ENCODE data around the gene SLC25A15.

DNA sequence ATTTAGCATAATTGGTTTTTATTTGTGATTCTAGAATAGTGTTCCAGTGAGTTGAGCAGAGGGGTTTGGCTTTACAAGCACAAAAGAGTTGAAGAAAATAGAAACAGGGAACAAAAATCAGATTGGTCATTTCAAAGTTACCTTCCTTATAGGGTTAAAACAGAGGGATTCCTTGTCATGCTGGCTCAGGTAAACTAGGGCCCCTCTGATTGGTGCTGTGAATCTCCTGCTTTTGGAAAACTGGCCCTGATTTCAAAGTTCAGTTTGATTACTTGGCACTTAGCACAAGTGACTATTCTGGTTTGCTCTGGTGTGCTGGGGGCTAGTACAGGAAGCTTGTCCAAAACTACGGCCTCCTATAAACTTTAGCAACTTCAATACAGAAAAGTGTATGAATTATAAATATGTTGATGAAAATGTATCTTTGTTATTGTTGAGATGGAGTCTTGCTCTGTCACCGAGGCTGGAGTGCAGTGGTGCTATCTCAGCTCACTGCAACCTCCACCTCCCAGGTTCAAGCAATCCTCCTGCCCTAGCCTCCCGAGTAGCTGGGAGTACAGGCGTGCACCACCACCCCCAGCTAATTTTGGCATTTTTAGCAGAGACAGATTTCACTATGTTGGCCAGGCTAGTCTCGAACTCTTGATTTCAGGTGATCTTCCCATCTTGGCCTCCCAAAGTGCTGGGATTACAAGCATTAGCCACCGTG, 16.5 kb upstream of the SLC25A15 start:
- TF ChIP-seq, protein P1, sequence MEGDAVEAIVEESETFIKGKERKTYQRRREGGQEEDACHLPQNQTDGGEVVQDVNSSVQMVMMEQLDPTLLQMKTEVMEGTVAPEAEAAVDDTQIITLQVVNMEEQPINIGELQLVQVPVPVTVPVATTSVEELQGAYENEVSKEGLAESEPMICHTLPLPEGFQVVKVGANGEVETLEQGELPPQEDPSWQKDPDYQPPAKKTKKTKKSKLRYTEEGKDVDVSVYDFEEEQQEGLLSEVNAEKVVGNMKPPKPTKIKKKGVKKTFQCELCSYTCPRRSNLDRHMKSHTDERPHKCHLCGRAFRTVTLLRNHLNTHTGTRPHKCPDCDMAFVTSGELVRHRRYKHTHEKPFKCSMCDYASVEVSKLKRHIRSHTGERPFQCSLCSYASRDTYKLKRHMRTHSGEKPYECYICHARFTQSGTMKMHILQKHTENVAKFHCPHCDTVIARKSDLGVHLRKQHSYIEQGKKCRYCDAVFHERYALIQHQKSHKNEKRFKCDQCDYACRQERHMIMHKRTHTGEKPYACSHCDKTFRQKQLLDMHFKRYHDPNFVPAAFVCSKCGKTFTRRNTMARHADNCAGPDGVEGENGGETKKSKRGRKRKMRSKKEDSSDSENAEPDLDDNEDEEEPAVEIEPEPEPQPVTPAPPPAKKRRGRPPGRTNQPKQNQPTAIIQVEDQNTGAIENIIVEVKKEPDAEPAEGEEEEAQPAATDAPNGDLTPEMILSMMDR (conservative IDR thresholded peaks at IDR 0.05; ENCODE audit: low read depth, low read length): no peak
- no peak for TF ChIP-seq EZH2 (IDR thresholded peaks at IDR 0.05; ENCODE audit: low read length, unreplicated experiment)
- TF ChIP-seq EZH2phosphoT487 (IDR thresholded peaks at IDR 0.05; ENCODE audit: borderline replicate concordance, low read length): no peak
